ENCODE data around the gene CDA. TPM values are rescaled to one million over a fixed set of nuclear protein-coding genes. Genes with fewer than 3 reads are reported as not detected.

Gene CDA
- total RNA-seq, 1 donor from 2014 or later: 16.0 TPM

GRCh38 chr1:20560966-20561365 is 27.9 kb upstream of the CDA start:
- Histone ChIP-seq H3K27me3 (no peaks in the 10 kb centered on the region), H3K36me3 (no peaks in the 10 kb centered on the region), H3K27ac (no peak overlapping the region), H3K9me3 (no peaks in the 10 kb centered on the region), H3K4me3 (no peak overlapping the region), H3K4me1 (no peaks in the 10 kb centered on the region)
- intact Hi-C loops (cut with DNase I): no loop called here
- no peak for DNase-seq (ENCODE audit: extremely low spot score in 2 of 2)
- TF ChIP-seq CTCF (IDR thresholded peaks at IDR 0.05) (no peak), POLR2AphosphoS5 (IDR thresholded peaks at IDR 0.05; ENCODE audit: insufficient read depth in 1 of 2, low read depth in 1 of 2) (no peak), POLR2A (IDR thresholded peaks at IDR 0.05) (no peak)

- Histone ChIP-seq H3K27me3 (no peaks in the 10 kb centered on the region), H3K9me3 (no peaks in the 10 kb centered on the region), H3K4me1 (no peaks in the 10 kb centered on the region), H3K27ac (no peak overlapping the region), H3K36me3 (no peaks in the 10 kb centered on the region), H3K4me3 (no peak overlapping the region)
- DNase-seq (ENCODE audit: extremely low spot score in 2 of 2): no peak
- intact Hi-C loops (cut with DNase I): no loop called here
- no peak for TF ChIP-seq POLR2AphosphoS5 (IDR thresholded peaks at IDR 0.05; ENCODE audit: insufficient read depth in 1 of 2, low read depth in 1 of 2)
- TF ChIP-seq CTCF (IDR thresholded peaks at IDR 0.05): no peak
- no peak for TF ChIP-seq POLR2A (IDR thresholded peaks at IDR 0.05)
These were observed 23.7 kb upstream of the CDA start for GRCh38 chr1:20565234-20565633.

GRCh38 chr1:20569523-20570098 is 19.3 kb upstream of the CDA start:
- DNase-seq (ENCODE audit: extremely low spot score in 2 of 2): no peak
- no peak for TF ChIP-seq POLR2AphosphoS5 (IDR thresholded peaks at IDR 0.05; ENCODE audit: insufficient read depth in 1 of 2, low read depth in 1 of 2)
- TF ChIP-seq CTCF (IDR thresholded peaks at IDR 0.05): no peak
- TF ChIP-seq POLR2A (IDR thresholded peaks at IDR 0.05): no peak
- Histone ChIP-seq H3K4me1 (no peaks in the 10 kb centered on the region), H3K4me3 (no peak overlapping the region), H3K36me3 (no peaks in the 10 kb centered on the region), H3K9me3 (no peaks in the 10 kb centered on the region), H3K27ac (no peak overlapping the region), H3K27me3 (no peaks in the 10 kb centered on the region)
- intact Hi-C loops (cut with DNase I): no loop called here

- DNase-seq (ENCODE audit: extremely low spot score in 2 of 2): no peak
- Histone ChIP-seq H3K27ac (no peak overlapping the region), H3K4me3 (no peak overlapping the region), H3K27me3 (no peaks in the 10 kb centered on the region), H3K36me3 (no peaks in the 10 kb centered on the region), H3K9me3 (no peaks in the 10 kb centered on the region), H3K4me1 (no peaks in the 10 kb centered on the region)
- intact Hi-C loops (cut with DNase I): no loop called here
- TF ChIP-seq POLR2AphosphoS5 (IDR thresholded peaks at IDR 0.05; ENCODE audit: insufficient read depth in 1 of 2, low read depth in 1 of 2): no peak
- no peak for TF ChIP-seq POLR2A (IDR thresholded peaks at IDR 0.05)
- no peak for TF ChIP-seq CTCF (IDR thresholded peaks at IDR 0.05)
These were observed 17.5 kb upstream of the CDA start for GRCh38 chr1:20571427-20571826.

- H3K9me3 ChIP-seq: no peaks in the 10 kb centered on the region
These were observed 14.9 kb upstream of the CDA start for GRCh38 chr1:20573987-20574386.

More at GRCh38 chr1:20573987-20574386, 14.9 kb upstream of the CDA start:
- Histone ChIP-seq H3K27ac (no peak overlapping the region), H3K36me3 (no peaks in the 10 kb centered on the region), H3K4me1 (no peaks in the 10 kb centered on the region), H3K4me3 (no peak overlapping the region), H3K27me3 (no peaks in the 10 kb centered on the region)
- no peak for TF ChIP-seq CTCF (IDR thresholded peaks at IDR 0.05)
- TF ChIP-seq POLR2A (IDR thresholded peaks at IDR 0.05): no peak
- TF ChIP-seq POLR2AphosphoS5 (IDR thresholded peaks at IDR 0.05; ENCODE audit: insufficient read depth in 1 of 2, low read depth in 1 of 2): no peak
- no peak for DNase-seq (ENCODE audit: extremely low spot score in 2 of 2)
- intact Hi-C loops (cut with DNase I): no loop called here
